Measurements from ENCODE around the gene ARSB.

GRCh38 chr5:79031485-79031867 lies 46.4 kb upstream of the ARSB start:
- TF ChIP-seq CTCF (IDR thresholded peaks at IDR 0.05), result no peak
- no peak for TF ChIP-seq POLR2AphosphoS5 (IDR thresholded peaks at IDR 0.05)
- no peak for TF ChIP-seq POLR2A (IDR thresholded peaks at IDR 0.05)
- TF ChIP-seq EP300 (IDR thresholded peaks at IDR 0.05), result no peak

Data from upper lobe of left lung (tissue), 4 donors.